ENCODE results near the gene TMEM242.

DNA sequence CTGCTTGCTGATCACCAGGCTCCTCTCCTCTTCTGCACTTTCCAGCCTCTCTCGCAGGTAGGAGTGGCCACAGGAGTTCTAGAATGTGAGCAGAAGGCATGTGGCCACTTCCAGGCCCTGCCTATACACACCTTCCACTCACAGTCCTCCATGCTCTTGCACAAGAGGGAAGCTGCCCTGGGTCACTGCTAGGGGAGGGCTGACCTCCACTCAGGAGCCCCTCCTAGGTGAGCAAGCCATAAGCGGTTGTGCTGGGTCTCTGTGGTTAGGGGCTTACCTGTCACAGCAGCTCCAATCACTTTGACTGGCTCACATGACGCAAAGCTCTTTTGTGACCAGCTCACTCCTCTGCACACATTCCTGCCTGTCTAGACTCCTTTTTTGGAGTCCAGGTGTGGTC lies 68.2 kb downstream of the TMEM242 start:
- TF ChIP-seq GATA2 (IDR thresholded peaks at IDR 0.05; ENCODE audit: low read depth, low read length) (no peak), GATA3 (IDR thresholded peaks at IDR 0.05; ENCODE audit: low read depth, low read length) (no peak)
